ENCODE data around the gene NDRG2.

Gene NDRG2

DNA sequence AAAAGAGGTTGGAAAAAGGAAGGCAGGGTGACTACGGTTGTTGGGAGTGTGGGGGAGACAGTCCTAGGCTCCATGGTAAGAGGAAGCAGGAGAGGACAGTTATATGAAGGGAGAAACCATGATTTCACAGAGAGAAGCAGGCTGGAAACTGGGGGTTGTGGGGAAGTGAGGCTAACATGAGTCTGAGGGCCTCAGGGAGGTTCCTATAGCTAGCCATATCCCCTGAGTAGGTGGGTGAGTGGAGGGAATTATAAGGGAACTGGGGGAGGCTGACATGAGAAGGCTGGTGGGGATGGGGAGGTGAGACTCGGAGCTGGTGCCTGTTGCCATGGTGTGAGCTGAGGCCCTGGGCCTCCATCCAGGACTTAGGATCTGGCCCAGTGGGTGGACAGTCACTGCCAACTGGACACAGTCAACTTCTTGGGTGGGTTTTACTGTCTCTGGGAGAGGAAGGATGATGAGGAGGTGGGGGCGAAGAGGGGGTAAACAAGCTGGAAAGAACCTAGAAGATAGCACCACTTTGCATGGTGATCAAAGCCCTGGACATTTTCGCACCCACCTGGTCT, 8.4 kb upstream of the NDRG2 start:
- H3K27ac ChIP-seq: no peak overlapping the region
- H3K9me3 ChIP-seq (ENCODE audit: severe bottlenecking): no peaks in the 10 kb centered on the region
- no peaks in the 10 kb centered on the region for H3K36me3 ChIP-seq
- no peak for DNase-seq
- H3K4me3 ChIP-seq (ENCODE audit: low read depth, low read length): no peak overlapping the region
- no peaks in the 10 kb centered on the region for H3K27me3 ChIP-seq (ENCODE audit: insufficient read depth, low read depth, severe bottlenecking)
- TF ChIP-seq CTCF (IDR thresholded peaks at IDR 0.05; ENCODE audit: low read depth, low read length): no peak

GRCh38 chr14:21032326-21033132, 7.7 kb upstream of the NDRG2 start:
- DNase-seq: no peak
- no peak overlapping the region for H3K27ac ChIP-seq
- no peaks in the 10 kb centered on the region for H3K9me3 ChIP-seq (ENCODE audit: severe bottlenecking)
- TF ChIP-seq CTCF (IDR thresholded peaks at IDR 0.05; ENCODE audit: low read depth, low read length): no peak
- no peaks in the 10 kb centered on the region for H3K27me3 ChIP-seq (ENCODE audit: insufficient read depth, low read depth, severe bottlenecking)
- no peaks in the 10 kb centered on the region for H3K36me3 ChIP-seq
- H3K4me3 ChIP-seq (ENCODE audit: low read depth, low read length): no peak overlapping the region

- no peak overlapping the region for H3K4me3 ChIP-seq (ENCODE audit: low read depth, low read length)
- no peak overlapping the region for H3K27ac ChIP-seq
- no peaks in the 10 kb centered on the region for H3K9me3 ChIP-seq (ENCODE audit: severe bottlenecking)
- TF ChIP-seq CTCF (IDR thresholded peaks at IDR 0.05; ENCODE audit: low read depth, low read length): no peak
- no peak for DNase-seq
- no peaks in the 10 kb centered on the region for H3K36me3 ChIP-seq
- H3K27me3 ChIP-seq (ENCODE audit: insufficient read depth, low read depth, severe bottlenecking): no peaks in the 10 kb centered on the region
These were observed 5.7 kb upstream of the NDRG2 start for GRCh38 chr14:21030531-21030930.

GRCh38 chr14:21029917-21030316, 5.1 kb upstream of the NDRG2 start, which contains the start of gene TPPP2:
Gene TPPP2, plus strand, starts transcription at chr14:21030217. Its CDS starts 365 bp downstream, at chr14:21030582.
- Histone ChIP-seq H3K27me3 (ENCODE audit: insufficient read depth, low read depth, severe bottlenecking) (no peaks in the 10 kb centered on the region), H3K4me3 (ENCODE audit: low read depth, low read length) (no peak within 1 kb of the TSS), H3K27ac (no peak within 1 kb of the TSS), H3K9me3 (ENCODE audit: severe bottlenecking) (no peaks in the 10 kb centered on the region), H3K36me3 (no peaks in the 10 kb centered on the region)
- DNase-seq: no peak
- no peak for TF ChIP-seq CTCF (IDR thresholded peaks at IDR 0.05; ENCODE audit: low read depth, low read length)

- TF ChIP-seq CTCF (IDR thresholded peaks at IDR 0.05; ENCODE audit: low read depth, low read length): no peak
- H3K36me3 ChIP-seq: no peaks in the 10 kb centered on the region
- no peaks in the 10 kb centered on the region for H3K27me3 ChIP-seq (ENCODE audit: insufficient read depth, low read depth, severe bottlenecking)
- DNase-seq: no peak
- H3K27ac ChIP-seq: no peak overlapping the region
- H3K9me3 ChIP-seq (ENCODE audit: severe bottlenecking): no peaks in the 10 kb centered on the region
- no peak overlapping the region for H3K4me3 ChIP-seq (ENCODE audit: low read depth, low read length)
These were observed 2.1 kb upstream of the NDRG2 start for GRCh38 chr14:21026988-21027315.

Data from WERI-Rb-1 (cell line).